GM12874 (cell line): Measurements from ENCODE around the gene PWP1.

Experiments
- CTCF ChIP-seq: IDR thresholded peaks from 2 replicates; pipeline ENCODE4 v1.5.1; 2011; ENCODE audit warnings: low read depth, mild to moderate bottlenecking, control low read depth, low read length, moderate library complexity; ENCODE audit not compliant: insufficient read depth

Gene PWP1

GRCh38 chr12:107660235-107660634, 25.4 kb upstream of the PWP1 start:
- no peak for TF ChIP-seq CTCF

GRCh38 chr12:107660861-107661415, 24.7 kb upstream of the PWP1 start:
- TF ChIP-seq CTCF: no peak

GRCh38 chr12:107661830-107662229, 23.8 kb upstream of the PWP1 start:
- TF ChIP-seq CTCF: no peak

GRCh38 chr12:107662484-107662883, 23.1 kb upstream of the PWP1 start:
- no peak for TF ChIP-seq CTCF

GRCh38 chr12:107663277-107663676, 22.3 kb upstream of the PWP1 start:
- TF ChIP-seq CTCF: no peak

- TF ChIP-seq CTCF: no peak
Observed at GRCh38 chr12:107666009-107666408, 19.6 kb upstream of the PWP1 start.

- TF ChIP-seq CTCF: no peak
Observed at GRCh38 chr12:107667464-107667863, 18.1 kb upstream of the PWP1 start.
